Heart left ventricle (tissue), 16 donors: Measurements from ENCODE around the gene DCPS. TPM values are rescaled to one million over a fixed set of nuclear protein-coding genes. Genes with fewer than 3 reads are reported as not detected.

ENCODE experiments used
- ATAC-seq, 4 donors: fragments of 200-7000 bp; cut with Tn5 transposase; one replicate each; pipeline ENCODE4 v1.9.1; 2020 to 2022; ENCODE audit warnings: moderate library complexity in 4 of 4, mild to moderate bottlenecking in 3 of 4, moderate number of reproducible peaks in 1 of 4
- DNase-seq, 5 donors: peaks; one replicate each; pipeline ENCODE4 v3.0.0-alpha.2; 2020
- H3K27ac ChIP-seq, 12 donors: fragments of 200-600 bp; sonication (generic) in 4 of 12; one replicate each; pipeline versions ENCODE4 v1.5.0 to v1.8.0; 2016 to 2022; ENCODE audit warnings: mild to moderate bottlenecking in 2 of 12
- H3K27me3 ChIP-seq, 9 donors: fragments of 200-600 bp; sonication (generic) in 2 of 9; one replicate each; pipeline versions ENCODE4 v1.5.1 to v1.8.0; 2016 to 2022; ENCODE audit warnings: mild to moderate bottlenecking in 3 of 9
- H3K36me3 ChIP-seq, 9 donors: fragments of 200-600 bp; sonication (generic) in 2 of 9; one replicate each; pipeline versions ENCODE4 v1.5.0 to v1.8.0; 2018 to 2022; ENCODE audit warnings: mild to moderate bottlenecking in 2 of 9
- H3K4me1 ChIP-seq, 12 donors: fragments of 200-600 bp; sonication (generic) in 4 of 12; one replicate each; pipeline versions ENCODE4 v1.5.0 to v1.8.0; 2016 to 2022; ENCODE audit warnings: mild to moderate bottlenecking in 3 of 12
- H3K4me3 ChIP-seq, 12 donors: fragments of 200-600 bp; sonication (generic) in 4 of 12; one replicate each; pipeline versions ENCODE4 v1.5.0 to v1.8.0; 2017 to 2022; ENCODE audit warnings: mild to moderate bottlenecking in 9 of 12, moderate library complexity in 4 of 12
- H3K9me3 ChIP-seq, 12 donors: fragments of 200-600 bp; sonication (generic) in 4 of 12; one replicate each; pipeline versions ENCODE4 v1.5.0 to v1.8.0; 2016 to 2022; ENCODE audit warnings: mild to moderate bottlenecking in 1 of 12
- CTCF ChIP-seq, 12 donors: fragments of 200-600 bp; sonication (generic) in 4 of 12; IDR thresholded peaks; one replicate each; pipeline versions ENCODE4 v1.5.0 to v1.8.0; 2018 to 2022; ENCODE audit warnings: antibody characterized with exemption in 12 of 12, mild to moderate bottlenecking in 5 of 12
- POLR2A ChIP-seq, 2 donors: fragments of 450-650 bp; IDR thresholded peaks; one replicate each; pipeline ENCODE4 v1.6.1; 2017; ENCODE audit warnings: antibody characterized with exemption in 2 of 2, mild to moderate bottlenecking in 2 of 2, moderate library complexity in 2 of 2
- WGBS, 4 donors: extraction: QIAGEN DNeasy Blood & Tissue Kit in 2 of 4; methylation state at CpG; one replicate each; pipeline versions ENCODE4 v1.1.5 to v1.1.7; 2013 to 2018; 5-methylcytosine and 5-hydroxymethylcytosine counted together
- intact Hi-C, 10 donors: fragments of 100-400 bp; cut with DNase I; formaldehyde crosslinking; loops; one replicate each; pipeline versions ENCODE4 v1.11.1 to v1.14.2; 2022
- polyA plus RNA-seq, 2 donors: library from polyadenylated mRNA; stranded (reverse); fragments of 200-250 nt; gene quantifications; one replicate each; pipeline ENCODE4 v1.2.3, GENCODE V29; 2013
- total RNA-seq, 9 donors: library from RNA; depleted of rRNA in 2 of 9; stranded (reverse); fragments of >200 nt in 2 of 9; fragmentation: NEBNext Ultra II Directional in 3 of 9; extraction: Animal tissue kit (Norgen Biotek cat#: 25700) in 3 of 9; gene quantifications; one replicate each; pipeline versions ENCODE4 v1.1.0 to v1.2.4, GENCODE V29; 2016 to 2023
- donor health status: ischemic (EF 13 %, LVEDD 7.1; RV severe dilation, severe dysfunction).
- donor health status: healthy with polysubstance abuse.
- donor health status: DM: no; HTN: yes; CAD: no.
- donor health status: DM: no; HTN: no; CAD: no.
- donor health status: ischemic (EF 25% LVEDD 6.9; RV normal size, moderate dysfunction).
- donor health status: ischemic (EF 25% LVEDD 5.7; RV mildly dilated, moderate dysfunction).
- donor health status: healthy.
- donor health status: DM: yes; HTN: yes; CAD: no.
- donor health status: ischemic (EF 35%, LVEDD 5.7; RV mildly dilated, moderate dysfunction).
- donor health status: nonischemic (EF 11% LVEDD 7.7; RV severe dilation, severe dysfunction).
- donor health status: DM: yes; HTN: yes; CAD: no.
- donor health status: PGD.
- donor health status: ischemic (EF 29% LVEDD 5.4; RV normal size, mild dysfunction).
- donor health status: nonischemic (EF 23%, LVEDD 6.1; RV moderate dilation, normal function).

The DCPS gene
- total and polyA plus RNA-seq, 11 donors = 7.7 to 18.9 (median 11.1) TPM

GRCh38 chr11:126328938-126329643 lies 25.2 kb downstream of the DCPS start:
- intact Hi-C loops = no loop called here
- Histone ChIP-seq H3K27ac (no peak overlapping the region), H3K9me3 (no peaks in the 10 kb centered on the region), H3K27me3 (no peaks in the 10 kb centered on the region), H3K4me3 (no peak overlapping the region), H3K4me1 (peaks cover 0 to 16% (median 11%) of the 10 kb centered on the region in 12 donors), H3K36me3 (peaks cover 0 to 21% (median 0%) of the 10 kb centered on the region in 9 donors)
- TF ChIP-seq POLR2A (IDR thresholded peaks at IDR 0.05) (no peak), CTCF (IDR thresholded peaks at IDR 0.05) (no peak)
- 71 to 85% (median 82%) methylated on average over 8 to 9 of the region's 9 CpGs for WGBS, 4 donors
- DNase-seq (peak in 1 of 5 donors; percentile 23), ATAC-seq (no peak)

DNA sequence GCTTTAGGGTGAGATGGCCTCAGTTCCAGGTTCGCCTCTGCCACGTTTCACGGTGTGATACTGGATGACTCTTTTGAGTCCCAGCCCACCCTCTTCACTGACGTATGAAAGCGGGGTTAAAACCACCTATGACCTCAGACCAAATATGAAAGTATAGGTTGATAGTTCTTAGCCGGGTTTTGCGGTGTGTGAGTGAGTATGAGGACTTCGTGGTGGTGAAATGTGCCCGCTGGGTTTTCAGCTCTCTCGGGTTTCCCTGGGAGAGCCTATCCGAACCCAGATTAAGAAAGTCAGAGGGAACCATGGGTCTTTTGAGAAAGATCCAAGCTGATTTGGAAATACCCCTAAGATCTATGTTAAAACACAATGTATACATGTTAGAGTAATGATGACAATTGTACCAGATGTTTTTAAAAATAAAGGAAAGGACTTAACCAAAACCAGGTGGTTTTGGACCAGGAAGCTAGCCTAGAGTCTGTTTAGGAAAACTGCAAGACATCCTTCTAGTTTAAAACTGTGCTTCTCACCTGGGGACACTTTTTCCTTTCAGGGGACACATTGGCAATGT lies 25.9 kb downstream of the DCPS start:
- H3K4me3 ChIP-seq = no peak overlapping the region
- intact Hi-C loops = no loop called here
- H3K27me3 ChIP-seq = no peaks in the 10 kb centered on the region
- WGBS, 4 donors = 91 to 96% (median 93%) methylated on average over 11 of the region's 11 CpGs
- TF ChIP-seq CTCF (IDR thresholded peaks at IDR 0.05) (no peak), POLR2A (IDR thresholded peaks at IDR 0.05) (no peak)
- ATAC-seq (no peak), DNase-seq (no peak)
- peaks cover 0 to 19% (median 11%) of the 10 kb centered on the region in 12 donors for H3K4me1 ChIP-seq
- no peak overlapping the region for H3K27ac ChIP-seq
- peaks cover 0 to 18% (median 0%) of the 10 kb centered on the region in 9 donors for H3K36me3 ChIP-seq
- H3K9me3 ChIP-seq = no peaks in the 10 kb centered on the region

GRCh38 chr11:126331286-126331685 lies 27.4 kb downstream of the DCPS start:
- 95 to 98% (median 97%) methylated on average over 13 of the region's 13 CpGs for WGBS, 4 donors
- no peaks in the 10 kb centered on the region for H3K9me3 ChIP-seq
- H3K36me3 ChIP-seq = peaks cover 0 to 18% (median 0%) of the 10 kb centered on the region in 9 donors
- no peak for TF ChIP-seq POLR2A (IDR thresholded peaks at IDR 0.05)
- no peak for TF ChIP-seq CTCF (IDR thresholded peaks at IDR 0.05)
- H3K4me1 ChIP-seq = peaks cover 0 to 35% (median 23%) of the 10 kb centered on the region in 12 donors
- intact Hi-C loops = no loop called here
- H3K27ac ChIP-seq = no peak overlapping the region
- H3K27me3 ChIP-seq = no peaks in the 10 kb centered on the region
- DNase-seq (peak in 1 of 5 donors; percentile 20), ATAC-seq (no peak)
- no peak overlapping the region for H3K4me3 ChIP-seq

DNA sequence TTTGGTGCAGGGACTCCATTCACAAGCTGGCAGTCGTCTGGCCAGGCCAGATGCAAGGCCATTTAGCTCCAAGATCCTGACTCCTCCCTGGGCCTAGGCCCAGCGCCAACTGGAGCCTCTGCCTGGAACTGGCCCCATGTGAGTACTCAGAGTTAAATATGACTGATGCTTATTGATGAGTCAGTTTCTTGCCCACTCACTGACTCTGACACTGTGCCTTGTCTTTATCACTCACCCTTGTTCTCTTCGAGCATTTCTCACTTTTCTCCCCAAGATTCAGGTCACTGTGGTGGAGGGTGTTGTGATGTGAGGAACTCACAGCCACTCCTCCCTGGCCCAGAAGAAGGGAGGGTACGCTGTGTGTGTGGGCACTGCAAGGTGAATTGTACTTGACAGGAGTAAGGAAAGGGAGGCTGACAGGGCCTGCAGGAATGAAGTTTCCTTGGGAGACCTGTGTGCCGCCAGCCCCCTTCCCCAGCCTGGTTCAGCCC lies 28.4 kb downstream of the DCPS start:
- peak; percentile 60 to 88 (median 75) for ATAC-seq
- peak; percentile 52 to 88 (median 86) for DNase-seq
- peaks cover 0 to 18% (median 0%) of the 10 kb centered on the region in 9 donors for H3K36me3 ChIP-seq
- H3K27ac ChIP-seq = peak overlapping the region in 4 of 12 donors; percentile 5 to 33 (median 13)
- WGBS, 4 donors = 55 to 68% (median 64%) methylated on average over 4 to 5 of the region's 5 CpGs
- no peaks in the 10 kb centered on the region for H3K9me3 ChIP-seq
- peaks cover 0 to 45% (median 33%) of the 10 kb centered on the region in 12 donors for H3K4me1 ChIP-seq
- no peak overlapping the region for H3K4me3 ChIP-seq
- TF ChIP-seq POLR2A (IDR thresholded peaks at IDR 0.05) (no peak), CTCF (IDR thresholded peaks at IDR 0.05) (no peak)
- intact Hi-C loops = no loop called here
- no peaks in the 10 kb centered on the region for H3K27me3 ChIP-seq
